GM19240 (cell line): Measurements from ENCODE around the gene OTP.

ENCODE experiments used
- DNase-seq: peaks from one replicate; pipeline ENCODE4 v3.0.0; 2011; ENCODE audit warnings: low spot score; ENCODE audit not compliant: insufficient read length

The OTP gene

GRCh38 chr5:77637998-77638762, at the start of gene OTP:
OTP (minus strand) TSS chr5:77638713; CDS start chr5:77638549, 164 bp downstream.
- DNase-seq: no peak

GRCh38 chr5:77683171-77683732, 44.7 kb upstream of the OTP start:
- no peak for DNase-seq

GRCh38 chr5:77670526-77670925, 32.0 kb upstream of the OTP start:
- no peak for DNase-seq

GRCh38 chr5:77669677-77670076, 31.2 kb upstream of the OTP start:
- no peak for DNase-seq

- DNase-seq: no peak
These were observed 24.8 kb upstream of the OTP start for GRCh38 chr5:77663090-77663863.

- no peak for DNase-seq
These were observed 24.1 kb upstream of the OTP start for GRCh38 chr5:77662635-77663034.

- DNase-seq: no peak
These were observed 20.1 kb upstream of the OTP start for GRCh38 chr5:77658662-77659061.

- DNase-seq: no peak
These were observed 12.8 kb upstream of the OTP start for GRCh38 chr5:77651343-77651742.

- DNase-seq: no peak
These were observed 12.2 kb upstream of the OTP start for GRCh38 chr5:77650686-77651085.

GRCh38 chr5:77649776-77650175, 11.3 kb upstream of the OTP start:
- no peak for DNase-seq

GRCh38 chr5:77645995-77646639, 7.6 kb upstream of the OTP start:
- DNase-seq: no peak

GRCh38 chr5:77645158-77645994, 6.9 kb upstream of the OTP start:
- no peak for DNase-seq

GRCh38 chr5:77644371-77645157, 6.1 kb upstream of the OTP start:
- no peak for DNase-seq

- DNase-seq: no peak
These were observed 5.3 kb upstream of the OTP start for GRCh38 chr5:77643654-77644370.

GRCh38 chr5:77642738-77643653, 4.5 kb upstream of the OTP start:
- DNase-seq: no peak

- DNase-seq: no peak
These were observed 3.6 kb upstream of the OTP start for GRCh38 chr5:77641963-77642737.

GRCh38 chr5:77641397-77641943, 3.0 kb upstream of the OTP start:
- no peak for DNase-seq
